Measurements from ENCODE around the gene RANBP17.

DNA sequence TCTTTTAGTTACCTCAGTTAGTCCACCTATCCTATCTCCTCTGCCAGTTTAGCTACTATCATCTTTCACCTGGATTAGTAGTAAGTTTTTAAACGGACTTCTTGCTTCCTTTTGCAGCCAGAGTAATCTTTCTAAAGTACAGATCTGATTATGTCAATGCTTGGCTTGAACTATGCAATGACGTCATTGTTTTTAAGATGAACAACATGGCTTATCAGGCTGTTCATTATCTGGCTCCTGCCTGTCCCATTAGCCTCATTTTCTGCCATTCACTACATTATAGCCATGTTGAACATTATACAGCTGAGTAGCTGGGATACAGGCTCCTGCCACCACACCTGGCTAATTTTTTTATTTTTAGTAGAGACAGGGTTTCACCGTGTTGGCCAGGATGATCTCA, 98.7 kb downstream of the RANBP17 start:
- TF ChIP-seq BHLHE40 (IDR thresholded peaks at IDR 0.05; ENCODE audit: low read depth, low read length) (no peak), CHD1 (IDR thresholded peaks at IDR 0.05; ENCODE audit: low read depth, low read length) (no peak), POLR2A (IDR thresholded peaks at IDR 0.05; ENCODE audit: low read depth, low read length) (no peak), MAFK (IDR thresholded peaks at IDR 0.05; ENCODE audit: low read depth, low read length) (no peak), FOS (IDR thresholded peaks at IDR 0.05; ENCODE audit: low read depth, low read length) (no peak)
- TF ChIP-seq, protein P1, sequence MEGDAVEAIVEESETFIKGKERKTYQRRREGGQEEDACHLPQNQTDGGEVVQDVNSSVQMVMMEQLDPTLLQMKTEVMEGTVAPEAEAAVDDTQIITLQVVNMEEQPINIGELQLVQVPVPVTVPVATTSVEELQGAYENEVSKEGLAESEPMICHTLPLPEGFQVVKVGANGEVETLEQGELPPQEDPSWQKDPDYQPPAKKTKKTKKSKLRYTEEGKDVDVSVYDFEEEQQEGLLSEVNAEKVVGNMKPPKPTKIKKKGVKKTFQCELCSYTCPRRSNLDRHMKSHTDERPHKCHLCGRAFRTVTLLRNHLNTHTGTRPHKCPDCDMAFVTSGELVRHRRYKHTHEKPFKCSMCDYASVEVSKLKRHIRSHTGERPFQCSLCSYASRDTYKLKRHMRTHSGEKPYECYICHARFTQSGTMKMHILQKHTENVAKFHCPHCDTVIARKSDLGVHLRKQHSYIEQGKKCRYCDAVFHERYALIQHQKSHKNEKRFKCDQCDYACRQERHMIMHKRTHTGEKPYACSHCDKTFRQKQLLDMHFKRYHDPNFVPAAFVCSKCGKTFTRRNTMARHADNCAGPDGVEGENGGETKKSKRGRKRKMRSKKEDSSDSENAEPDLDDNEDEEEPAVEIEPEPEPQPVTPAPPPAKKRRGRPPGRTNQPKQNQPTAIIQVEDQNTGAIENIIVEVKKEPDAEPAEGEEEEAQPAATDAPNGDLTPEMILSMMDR (conservative IDR thresholded peaks at IDR 0.05; ENCODE audit: low read depth, low read length) = no peak

Data from IMR-90 (cell line).